GM12865 (cell line): Measurements from ENCODE around the gene TNFRSF14.

ENCODE experiments used
- DNase-seq: peaks from one replicate; pipeline ENCODE4 v3.0.0; 2010; ENCODE audit warnings: low read depth
- H3K4me3 ChIP-seq: 2 replicates; pipeline ENCODE4 v1.5.1; 2011; ENCODE audit warnings: mild to moderate bottlenecking, low read depth, low read length, control low read depth
- TF ChIP-seq, protein P1 (sequence below): IDR thresholded peaks from 2 replicates; pipeline ENCODE4 v1.5.1; 2011; ENCODE audit warnings: low read length, control low read depth, low read depth, inconsistent platforms; ENCODE audit not compliant: insufficient read depth; ENCODE audit errors: missing control alignments

The TNFRSF14 gene

DNA sequence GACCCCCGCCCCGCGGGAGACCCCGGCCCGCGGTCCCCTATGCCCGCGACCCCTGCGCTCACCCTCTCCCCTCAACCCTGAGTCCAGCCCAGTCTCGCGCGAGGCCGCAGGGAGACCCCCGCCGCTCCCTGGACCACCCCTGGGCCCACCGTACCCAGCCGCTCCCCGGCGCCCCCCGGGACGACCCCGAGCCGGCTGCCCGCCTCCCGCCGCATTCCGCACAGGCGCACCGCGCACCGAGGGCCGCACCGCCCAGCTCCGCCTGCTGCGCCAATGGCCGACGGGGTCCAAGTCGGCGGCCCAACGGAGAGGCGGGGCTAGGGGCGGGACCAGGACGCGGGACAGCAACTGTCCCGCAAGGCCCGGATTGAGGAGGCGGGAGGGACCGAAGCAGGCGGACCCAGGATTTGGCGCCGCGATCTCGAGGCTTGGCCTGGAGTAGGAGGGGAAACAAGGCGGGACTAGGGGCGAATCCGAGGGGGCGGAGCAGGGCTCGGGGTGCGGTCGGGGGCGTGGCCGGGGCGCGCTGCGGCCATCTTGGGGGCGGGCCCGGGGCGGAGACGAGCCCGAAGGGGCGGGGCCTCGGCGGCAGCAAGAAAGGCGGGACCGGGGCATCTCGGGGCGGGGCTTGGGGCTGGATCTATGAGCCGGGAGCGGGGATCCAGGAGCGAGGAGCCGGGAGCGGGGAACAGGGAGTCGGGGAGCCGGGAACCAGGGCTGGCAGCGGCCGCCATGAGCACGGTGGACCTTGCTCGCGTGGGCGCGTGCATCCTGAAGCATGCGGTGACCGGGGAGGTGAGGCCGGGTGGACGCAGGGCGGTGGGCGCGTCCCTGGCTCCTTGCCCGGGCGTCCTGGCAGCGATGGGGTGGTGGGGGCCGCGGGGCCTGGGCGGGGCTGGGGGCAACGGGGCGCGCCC is 30.2 kb downstream of the TNFRSF14 start, which contains the start of gene PRXL2B:
TSS of gene PRXL2B (plus strand) at position 624 of the 917 bp plus-strand sequence. CDS start at position 733, 109 bp downstream.
- TF ChIP-seq, protein P1, sequence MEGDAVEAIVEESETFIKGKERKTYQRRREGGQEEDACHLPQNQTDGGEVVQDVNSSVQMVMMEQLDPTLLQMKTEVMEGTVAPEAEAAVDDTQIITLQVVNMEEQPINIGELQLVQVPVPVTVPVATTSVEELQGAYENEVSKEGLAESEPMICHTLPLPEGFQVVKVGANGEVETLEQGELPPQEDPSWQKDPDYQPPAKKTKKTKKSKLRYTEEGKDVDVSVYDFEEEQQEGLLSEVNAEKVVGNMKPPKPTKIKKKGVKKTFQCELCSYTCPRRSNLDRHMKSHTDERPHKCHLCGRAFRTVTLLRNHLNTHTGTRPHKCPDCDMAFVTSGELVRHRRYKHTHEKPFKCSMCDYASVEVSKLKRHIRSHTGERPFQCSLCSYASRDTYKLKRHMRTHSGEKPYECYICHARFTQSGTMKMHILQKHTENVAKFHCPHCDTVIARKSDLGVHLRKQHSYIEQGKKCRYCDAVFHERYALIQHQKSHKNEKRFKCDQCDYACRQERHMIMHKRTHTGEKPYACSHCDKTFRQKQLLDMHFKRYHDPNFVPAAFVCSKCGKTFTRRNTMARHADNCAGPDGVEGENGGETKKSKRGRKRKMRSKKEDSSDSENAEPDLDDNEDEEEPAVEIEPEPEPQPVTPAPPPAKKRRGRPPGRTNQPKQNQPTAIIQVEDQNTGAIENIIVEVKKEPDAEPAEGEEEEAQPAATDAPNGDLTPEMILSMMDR: no peak
- peak within 1 kb of the TSS; percentile 96 for H3K4me3 ChIP-seq
- DNase-seq: peak; percentile 99

DNA sequence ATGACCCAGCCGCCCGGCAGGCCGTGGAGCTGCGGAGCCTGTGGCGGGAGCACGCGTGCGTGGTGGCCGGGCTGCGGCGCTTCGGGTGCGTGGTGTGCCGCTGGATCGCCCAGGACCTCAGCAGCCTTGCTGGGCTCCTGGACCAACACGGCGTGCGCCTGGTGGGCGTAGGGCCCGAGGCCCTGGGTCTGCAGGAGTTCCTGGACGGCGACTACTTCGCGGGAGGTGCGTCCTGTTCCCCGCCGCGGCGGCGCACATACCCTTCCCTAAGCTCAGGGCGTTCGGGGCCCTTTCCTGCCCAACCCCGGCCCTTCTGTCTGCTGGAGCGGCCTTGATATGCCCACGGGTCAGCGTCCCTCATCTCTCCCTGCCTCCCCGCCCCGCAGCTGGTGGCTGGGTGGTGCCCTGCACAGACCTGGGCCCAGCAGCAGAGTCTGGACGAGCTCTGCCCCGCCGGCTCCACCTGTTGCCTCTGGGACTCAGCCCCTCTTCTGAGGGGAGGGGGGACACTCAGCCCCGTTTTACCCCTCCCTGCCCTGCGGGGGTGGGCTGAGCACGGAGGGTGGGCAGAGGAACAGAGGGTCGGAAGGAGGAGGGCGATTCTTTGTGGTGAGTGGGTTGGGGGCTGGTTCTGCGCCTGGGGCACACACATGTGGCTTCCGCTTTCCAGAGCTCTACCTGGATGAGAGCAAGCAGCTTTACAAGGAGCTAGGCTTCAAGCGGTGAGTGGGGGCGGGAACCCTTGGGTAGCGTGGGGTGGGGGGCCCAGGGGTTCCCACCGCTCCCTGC is 31.1 kb downstream of the TNFRSF14 start:
- peak overlapping the region; percentile 96 for H3K4me3 ChIP-seq
- DNase-seq: peak; percentile 33
- TF ChIP-seq, protein P1: no peak

DNA sequence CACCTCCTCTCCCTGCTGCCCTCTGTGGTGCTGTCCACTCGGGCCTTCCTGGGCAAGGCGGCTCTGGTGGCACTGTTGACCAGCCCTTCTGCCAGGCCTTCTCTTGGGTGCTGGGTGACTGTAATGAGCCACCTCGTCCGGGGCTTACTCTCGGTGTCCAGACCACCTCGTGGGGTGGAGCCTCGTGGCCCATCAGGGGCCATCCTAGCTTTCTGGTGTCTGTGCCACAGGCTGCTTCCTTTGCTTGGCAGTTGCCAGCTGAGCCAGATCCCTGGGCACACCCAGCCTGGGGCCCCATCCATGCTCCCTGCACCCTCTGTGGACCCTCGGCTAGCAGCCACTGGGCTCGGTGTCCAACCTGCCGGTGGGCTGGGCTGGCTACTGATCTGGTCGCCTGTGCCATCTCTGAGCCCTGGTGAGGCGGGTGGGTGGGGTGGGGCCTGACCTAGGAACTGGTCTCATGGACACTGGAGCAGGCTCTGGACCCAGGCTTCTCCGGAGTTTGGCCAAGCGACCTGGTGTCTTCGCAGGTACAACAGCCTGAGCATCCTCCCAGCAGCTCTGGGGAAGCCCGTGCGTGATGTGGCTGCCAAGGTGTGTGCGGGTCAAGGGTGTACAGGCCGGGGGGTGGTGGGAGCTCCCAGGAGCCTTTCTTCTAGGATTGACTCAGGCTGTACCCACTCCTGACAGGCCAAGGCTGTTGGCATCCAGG is 31.8 kb downstream of the TNFRSF14 start:
- H3K4me3 ChIP-seq: no peak overlapping the region

DNA sequence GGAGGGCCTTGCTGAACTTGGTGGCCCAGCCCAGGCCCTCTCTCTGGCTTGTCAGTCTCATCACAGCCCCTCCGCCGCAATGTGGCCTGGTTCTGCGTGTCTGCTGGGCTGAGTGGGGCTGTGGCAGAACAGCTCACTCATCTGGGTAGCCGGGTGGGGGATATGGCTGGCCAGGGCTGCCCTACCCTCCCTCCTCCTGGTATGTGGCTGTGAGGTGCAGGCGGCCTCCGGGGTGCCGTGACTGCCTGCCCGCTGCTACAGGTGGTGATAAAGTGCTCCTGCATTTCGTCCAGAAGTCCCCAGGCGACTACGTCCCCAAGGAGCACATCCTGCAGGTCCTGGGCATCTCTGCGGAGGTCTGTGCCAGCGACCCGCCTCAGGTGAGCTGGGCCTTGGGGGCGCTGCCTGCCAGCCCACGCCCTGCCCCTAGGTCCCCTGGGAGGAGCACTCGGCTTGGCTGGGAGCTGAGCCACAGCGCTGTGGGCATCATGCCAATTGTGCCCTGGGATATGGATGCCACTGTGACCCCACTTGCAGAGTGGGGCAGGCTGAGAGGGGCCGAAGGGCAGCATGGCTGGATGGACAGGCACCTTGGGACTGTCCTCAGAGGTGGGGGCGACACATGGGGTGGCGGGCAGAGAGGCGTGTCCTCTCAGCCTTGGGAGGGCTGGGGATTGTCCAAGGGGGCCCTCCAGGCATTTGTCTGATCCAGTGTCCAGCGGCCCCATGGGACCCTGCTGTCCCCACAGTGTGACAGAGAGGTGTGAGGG is 32.7 kb downstream of the TNFRSF14 start:
- DNase-seq: no peak
- TF ChIP-seq, protein P1: no peak

More for the DNA sequence above, 31.8 kb downstream of the TNFRSF14 start:
- TF ChIP-seq, protein P1: no peak
- no peak for DNase-seq

DNA sequence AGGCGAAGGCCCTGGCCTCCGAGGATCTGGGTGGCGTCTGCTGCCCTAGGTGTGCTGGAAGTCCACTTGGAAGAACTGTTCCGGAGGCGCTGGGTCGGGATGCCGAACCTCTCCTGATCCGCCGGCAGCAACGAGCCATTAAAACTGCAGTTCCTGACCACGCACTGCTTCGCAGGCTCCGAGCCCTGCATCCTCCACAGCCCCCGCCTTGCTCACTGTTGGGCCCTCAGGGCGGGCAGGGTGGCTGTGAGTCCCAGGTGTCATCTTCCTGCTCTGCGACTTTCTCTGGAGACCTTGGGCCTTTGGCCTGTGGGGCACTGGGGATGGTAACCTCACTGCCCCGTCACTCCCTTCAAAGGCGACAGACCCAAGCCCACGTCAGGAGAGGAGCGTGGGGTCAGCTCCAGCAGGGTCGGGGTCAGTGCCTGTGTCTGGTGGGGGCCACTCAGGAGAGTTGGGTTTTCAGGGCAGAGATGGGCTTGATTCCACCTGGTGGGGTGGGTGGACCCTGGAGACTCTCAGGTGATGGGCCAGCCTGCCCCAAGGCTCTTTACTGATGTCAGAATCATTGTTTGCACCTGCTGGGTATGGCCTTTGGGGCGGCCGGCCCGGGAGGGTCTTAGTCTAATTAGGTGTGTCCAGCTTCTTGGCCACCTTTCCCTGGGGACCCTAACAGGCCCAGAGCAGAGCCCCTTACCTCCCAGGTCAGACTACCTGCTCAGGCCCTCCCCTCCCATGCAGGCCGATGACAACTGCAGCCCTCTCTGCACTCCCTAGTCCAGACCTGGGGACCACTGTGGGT is 33.5 kb downstream of the TNFRSF14 start:
- H3K4me3 ChIP-seq: no peak overlapping the region

More for the DNA sequence above, 32.7 kb downstream of the TNFRSF14 start:
- no peak overlapping the region for H3K4me3 ChIP-seq

More for the DNA sequence above, 33.5 kb downstream of the TNFRSF14 start:
- TF ChIP-seq, protein P1: no peak
- DNase-seq: no peak
